ENCODE measurements around the gene THAP6. TPM values are rescaled to one million over a fixed set of nuclear protein-coding genes. Genes with fewer than 3 reads are reported as not detected.
A peak's percentile ranks its signal among the peaks of the same experiment; 100 is the strongest.

THAP6 gene
- total and polyA plus RNA-seq, 2 donors (not counting 1 experiment from before 2014, with no cell fraction given), result 8.9 to 38.3 TPM

DNA sequence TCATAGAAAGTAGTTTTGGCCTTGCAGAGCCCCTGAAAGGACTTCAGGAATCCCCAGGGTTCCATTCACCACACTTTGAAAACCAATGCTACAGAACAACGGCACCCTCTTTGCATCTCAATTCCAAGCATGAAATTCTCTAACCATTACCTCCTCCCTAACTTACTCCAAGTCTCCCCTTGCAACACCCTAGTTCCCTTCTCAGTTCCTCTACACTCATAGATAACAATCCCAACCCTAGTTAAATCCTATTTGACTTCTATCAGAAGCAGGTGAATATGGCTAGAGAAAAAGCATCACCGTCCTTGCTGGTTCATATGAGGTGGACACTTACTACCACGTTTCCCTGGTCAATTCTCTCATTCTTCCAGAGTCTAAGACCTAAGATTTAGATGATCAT, 2.4 kb upstream of the THAP6 start:
- Mint-ChIP-seq H3K27me3 (no peaks in the 10 kb centered on the region), H3K4me3 (no peak overlapping the region), H3K4me1 (peaks cover 39% of the 10 kb centered on the region), H3K9me3 (ENCODE audit: insufficient read depth) (peaks cover 2% of the 10 kb centered on the region), H3K27ac (no peak overlapping the region)
- H3K79me2 ChIP-seq (ENCODE audit: control insufficient read depth, insufficient read depth, low read length), result peaks cover 61% of the 10 kb centered on the region
- TF ChIP-seq, protein P1, sequence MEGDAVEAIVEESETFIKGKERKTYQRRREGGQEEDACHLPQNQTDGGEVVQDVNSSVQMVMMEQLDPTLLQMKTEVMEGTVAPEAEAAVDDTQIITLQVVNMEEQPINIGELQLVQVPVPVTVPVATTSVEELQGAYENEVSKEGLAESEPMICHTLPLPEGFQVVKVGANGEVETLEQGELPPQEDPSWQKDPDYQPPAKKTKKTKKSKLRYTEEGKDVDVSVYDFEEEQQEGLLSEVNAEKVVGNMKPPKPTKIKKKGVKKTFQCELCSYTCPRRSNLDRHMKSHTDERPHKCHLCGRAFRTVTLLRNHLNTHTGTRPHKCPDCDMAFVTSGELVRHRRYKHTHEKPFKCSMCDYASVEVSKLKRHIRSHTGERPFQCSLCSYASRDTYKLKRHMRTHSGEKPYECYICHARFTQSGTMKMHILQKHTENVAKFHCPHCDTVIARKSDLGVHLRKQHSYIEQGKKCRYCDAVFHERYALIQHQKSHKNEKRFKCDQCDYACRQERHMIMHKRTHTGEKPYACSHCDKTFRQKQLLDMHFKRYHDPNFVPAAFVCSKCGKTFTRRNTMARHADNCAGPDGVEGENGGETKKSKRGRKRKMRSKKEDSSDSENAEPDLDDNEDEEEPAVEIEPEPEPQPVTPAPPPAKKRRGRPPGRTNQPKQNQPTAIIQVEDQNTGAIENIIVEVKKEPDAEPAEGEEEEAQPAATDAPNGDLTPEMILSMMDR (IDR thresholded peaks at IDR 0.05), result no peak
- TF ChIP-seq EZH2 (IDR thresholded peaks at IDR 0.05; ENCODE audit: borderline replicate concordance, insufficient read depth, low read depth, low read length, poor library complexity, severe bottlenecking), result no peak
- no peak overlapping the region for H2AFZ ChIP-seq (ENCODE audit: insufficient read depth, low read depth, low read length, poor library complexity, severe bottlenecking)
- DNase-seq (no peak), ATAC-seq (ENCODE audit: low read depth) (no peak)
- H3K9me3 ChIP-seq (ENCODE audit: control extremely low read depth in 1 of 3, control insufficient read depth in 2 of 3, insufficient read depth in 1 of 3, low read length in 2 of 3), result no peaks in the 10 kb centered on the region
- ChIA-PET CTCF (interaction anchor here (0.6 to 1.1 kb wide), 2 partner anchors 14 to 184 kb away, joined by 3 to 4 read pairs; no protein-coding TSS in a partner anchor), POLR2A (no interaction called here)
- H3K27me3 ChIP-seq (replicated peaks in 1 of 4; ENCODE audit: control extremely low read depth in 1 of 4, control insufficient read depth in 3 of 4, insufficient read depth in 4 of 4, low read length in 3 of 4), result no peaks in the 10 kb centered on the region
- peak overlapping the region in 1 of 5 experiments; percentile 11 for H3K4me3 ChIP-seq (ENCODE audit: control extremely low read depth in 1 of 5, extremely low read depth in 1 of 5, insufficient read depth in 1 of 5, low read depth in 2 of 5, low read length in 4 of 5)
- no peak overlapping the region for H3K9ac ChIP-seq (ENCODE audit: low read length)
- no peak overlapping the region for H3K27ac ChIP-seq (ENCODE audit: low read length in 2 of 2)
- WGBS (ENCODE audit: insufficient coverage), result 81% methylated on average over 3 of the region's 3 CpGs
- H4K20me1 ChIP-seq (ENCODE audit: control insufficient read depth, insufficient read depth, low read length, poor library complexity, severe bottlenecking), result peaks cover 8% of the 10 kb centered on the region
- peaks cover 4 to 8% of the 10 kb centered on the region in 2 experiments for H3K36me3 ChIP-seq (replicated peaks in 1 of 2; ENCODE audit: control extremely low read depth in 1 of 2, control insufficient read depth in 1 of 2, extremely low read depth in 1 of 2, insufficient read depth in 2 of 2, low read length in 1 of 2)
- intact Hi-C loops (cut with micrococcal nuclease), result loop anchor here (5.0 kb wide), 1 partner anchor 1565 kb away; the partner anchor contains the start of gene CCNI
- peak overlapping the region; percentile 88 for H3K4me2 ChIP-seq (replicated peaks; ENCODE audit: low read depth, low read length, poor library complexity, severe bottlenecking)
- H3K4me1 ChIP-seq (ENCODE audit: control insufficient read depth in 2 of 2, insufficient read depth in 2 of 2, low read length in 2 of 2), result peaks cover 29 to 32% of the 10 kb centered on the region in 2 donors

DNA sequence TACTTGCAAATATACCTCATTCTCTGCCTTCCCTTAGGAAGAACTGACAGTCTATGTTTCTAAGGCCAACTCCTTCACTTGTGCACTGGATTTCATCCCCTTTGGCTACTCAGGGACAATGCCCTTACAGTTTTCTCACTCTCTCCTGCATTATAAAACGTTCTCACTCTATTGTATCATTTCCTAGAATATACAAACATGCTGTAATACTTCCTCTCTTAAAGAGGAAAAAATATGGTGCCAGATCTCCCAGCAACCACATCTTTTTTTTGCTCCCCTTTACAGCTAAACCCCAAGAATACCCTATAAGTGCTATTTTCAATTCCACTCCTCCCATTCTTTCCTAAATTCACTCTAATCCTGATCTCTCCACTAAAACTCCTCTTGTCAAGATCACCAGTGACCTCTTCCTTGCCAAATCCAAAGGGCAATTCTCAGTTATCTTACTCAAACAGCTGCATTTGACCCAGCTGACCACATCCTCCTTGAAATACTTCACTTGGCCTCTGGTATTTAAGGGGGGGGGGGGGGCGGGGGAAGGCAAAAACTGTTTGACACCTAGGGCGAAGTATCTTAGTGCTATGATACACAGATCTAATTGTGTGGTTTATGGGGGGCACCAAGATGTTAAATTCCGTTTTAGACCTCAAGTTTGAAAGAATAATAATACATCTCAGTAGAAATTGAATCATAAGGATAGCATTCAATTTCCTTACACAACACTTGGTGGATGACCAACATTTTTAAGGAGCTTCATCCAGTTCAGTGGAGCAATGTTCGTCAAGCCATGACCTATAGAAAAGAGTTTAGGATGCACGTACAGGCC, 1.7 kb upstream of the THAP6 start:
- Histone ChIP-seq H3K9ac (ENCODE audit: low read length) (peak overlapping the region; percentile 92), H3K36me3 (replicated peaks in 1 of 2; ENCODE audit: control extremely low read depth in 1 of 2, control insufficient read depth in 1 of 2, extremely low read depth in 1 of 2, insufficient read depth in 2 of 2, low read length in 1 of 2) (peaks cover 4 to 10% of the 10 kb centered on the region in 2 experiments), H4K20me1 (ENCODE audit: control insufficient read depth, insufficient read depth, low read length, poor library complexity, severe bottlenecking) (peaks cover 5% of the 10 kb centered on the region), H3K27ac (ENCODE audit: low read length in 2 of 2) (peak overlapping the region in 1 of 2 donors; percentile 20), H3K4me1 (ENCODE audit: control insufficient read depth in 2 of 2, insufficient read depth in 2 of 2, low read length in 2 of 2) (peaks cover 29 to 32% of the 10 kb centered on the region in 2 donors), H3K4me3 (ENCODE audit: control extremely low read depth in 1 of 5, extremely low read depth in 1 of 5, insufficient read depth in 1 of 5, low read depth in 2 of 5, low read length in 4 of 5) (peak overlapping the region; percentile 76 to 94 (median 85)), H3K4me2 (replicated peaks; ENCODE audit: low read depth, low read length, poor library complexity, severe bottlenecking) (peak overlapping the region; percentile 88), H3K79me2 (ENCODE audit: control insufficient read depth, insufficient read depth, low read length) (peaks cover 68% of the 10 kb centered on the region), H3K9me3 (ENCODE audit: control extremely low read depth in 1 of 3, control insufficient read depth in 2 of 3, insufficient read depth in 1 of 3, low read length in 2 of 3) (no peaks in the 10 kb centered on the region), H3K27me3 (replicated peaks in 1 of 4; ENCODE audit: control extremely low read depth in 1 of 4, control insufficient read depth in 3 of 4, insufficient read depth in 4 of 4, low read length in 3 of 4) (no peaks in the 10 kb centered on the region), H2AFZ (ENCODE audit: insufficient read depth, low read depth, low read length, poor library complexity, severe bottlenecking) (peak overlapping the region; percentile 12)
- 37% methylated on average over 2 of the region's 6 CpGs for WGBS (ENCODE audit: insufficient coverage)
- peaks cover 2% of the 10 kb centered on the region for H3K9me3 Mint-ChIP-seq (ENCODE audit: insufficient read depth)
- ATAC-seq (ENCODE audit: low read depth) (no peak), DNase-seq (peak; percentile 15)
- H3K4me1 Mint-ChIP-seq, result peaks cover 39% of the 10 kb centered on the region
- ChIA-PET CTCF (interaction anchor here (1.3 kb wide), 1 partner anchor 21 kb away, joined by 3 read pairs; no protein-coding TSS in a partner anchor), POLR2A (interaction anchor here (0.6 to 1.1 kb wide), 3 partner anchors 209 to 428 kb away, joined by 3 to 7 read pairs (median 3); partner anchors contain the start of gene NAAA)
- TF ChIP-seq, protein P1 (IDR thresholded peaks at IDR 0.05), result no peak
- no peak for TF ChIP-seq EZH2 (IDR thresholded peaks at IDR 0.05; ENCODE audit: borderline replicate concordance, insufficient read depth, low read depth, low read length, poor library complexity, severe bottlenecking)
- intact Hi-C loops (cut with micrococcal nuclease), result loop anchor here (5.0 kb wide), 1 partner anchor 1565 kb away; the partner anchor contains the start of gene CCNI
- no peaks in the 10 kb centered on the region for H3K27me3 Mint-ChIP-seq
- H3K27ac Mint-ChIP-seq, result peak overlapping the region; percentile 74
- no peak overlapping the region for H3K4me3 Mint-ChIP-seq
